ENCODE data around the gene NUDT14. TPM values are rescaled to one million over a fixed set of nuclear protein-coding genes. Genes with fewer than 3 reads are reported as not detected.

The NUDT14 gene
- total RNA-seq, 1 experiment from 2014 or later = 37.0 TPM

DNA sequence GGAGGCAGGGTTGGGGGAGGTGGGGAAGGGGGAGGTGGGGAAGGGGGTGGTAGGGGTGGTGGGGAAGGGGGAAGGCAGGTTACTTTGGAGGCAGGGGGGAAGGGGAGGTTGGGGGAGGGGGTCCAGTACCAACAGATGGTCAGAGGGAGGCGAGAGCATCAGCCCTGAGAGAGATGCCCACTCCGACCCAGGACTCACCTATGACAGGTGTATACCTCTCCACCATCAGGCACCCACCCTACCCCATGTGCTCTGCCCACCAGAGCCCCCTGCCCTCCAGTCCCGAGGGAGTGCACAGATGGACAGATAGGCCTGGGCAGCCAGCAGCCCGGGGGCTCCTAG lies 31.1 kb downstream of the NUDT14 start:
- Histone ChIP-seq H3K4me3 (no peak overlapping the region), H3K36me3 (ENCODE audit: low read depth) (no peaks in the 10 kb centered on the region), H4K20me1 (ENCODE audit: insufficient read depth) (no peaks in the 10 kb centered on the region; the same call in 1 of the 2 replicates), H3K79me2 (ENCODE audit: low read depth) (no peaks in the 10 kb centered on the region), H3K27me3 (ENCODE audit: insufficient read depth, low read depth) (no peaks in the 10 kb centered on the region), H3K9me3 (ENCODE audit: insufficient read depth, low read depth) (no peaks in the 10 kb centered on the region), H2AFZ (no peak overlapping the region), H3K9me2 (ENCODE audit: insufficient read depth) (no peaks in the 10 kb centered on the region), H3F3A (ENCODE audit: insufficient read depth, low read depth) (no peaks in the 10 kb centered on the region), H3K27ac (no peak overlapping the region), H3K4me1 (replicated peaks; ENCODE audit: insufficient read depth) (no peaks in the 10 kb centered on the region), H3K4me2 (no peak overlapping the region)
- TF ChIP-seq, protein P1, sequence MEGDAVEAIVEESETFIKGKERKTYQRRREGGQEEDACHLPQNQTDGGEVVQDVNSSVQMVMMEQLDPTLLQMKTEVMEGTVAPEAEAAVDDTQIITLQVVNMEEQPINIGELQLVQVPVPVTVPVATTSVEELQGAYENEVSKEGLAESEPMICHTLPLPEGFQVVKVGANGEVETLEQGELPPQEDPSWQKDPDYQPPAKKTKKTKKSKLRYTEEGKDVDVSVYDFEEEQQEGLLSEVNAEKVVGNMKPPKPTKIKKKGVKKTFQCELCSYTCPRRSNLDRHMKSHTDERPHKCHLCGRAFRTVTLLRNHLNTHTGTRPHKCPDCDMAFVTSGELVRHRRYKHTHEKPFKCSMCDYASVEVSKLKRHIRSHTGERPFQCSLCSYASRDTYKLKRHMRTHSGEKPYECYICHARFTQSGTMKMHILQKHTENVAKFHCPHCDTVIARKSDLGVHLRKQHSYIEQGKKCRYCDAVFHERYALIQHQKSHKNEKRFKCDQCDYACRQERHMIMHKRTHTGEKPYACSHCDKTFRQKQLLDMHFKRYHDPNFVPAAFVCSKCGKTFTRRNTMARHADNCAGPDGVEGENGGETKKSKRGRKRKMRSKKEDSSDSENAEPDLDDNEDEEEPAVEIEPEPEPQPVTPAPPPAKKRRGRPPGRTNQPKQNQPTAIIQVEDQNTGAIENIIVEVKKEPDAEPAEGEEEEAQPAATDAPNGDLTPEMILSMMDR (conservative IDR thresholded peaks at IDR 0.05) = no peak
- TF ChIP-seq EZH2 (IDR thresholded peaks at IDR 0.05; ENCODE audit: low read depth) = no peak
- BruUV-seq (replicated peaks) = no TSS peak
- no peak for DNase-seq
- POLR2A ChIA-PET (ENCODE audit: unreplicated experiment) = no interaction called here
- intact Hi-C loops (cut with micrococcal nuclease; ENCODE audit: unreplicated experiment) = no loop called here
- CTCF ChIA-PET = no interaction called here

DNA sequence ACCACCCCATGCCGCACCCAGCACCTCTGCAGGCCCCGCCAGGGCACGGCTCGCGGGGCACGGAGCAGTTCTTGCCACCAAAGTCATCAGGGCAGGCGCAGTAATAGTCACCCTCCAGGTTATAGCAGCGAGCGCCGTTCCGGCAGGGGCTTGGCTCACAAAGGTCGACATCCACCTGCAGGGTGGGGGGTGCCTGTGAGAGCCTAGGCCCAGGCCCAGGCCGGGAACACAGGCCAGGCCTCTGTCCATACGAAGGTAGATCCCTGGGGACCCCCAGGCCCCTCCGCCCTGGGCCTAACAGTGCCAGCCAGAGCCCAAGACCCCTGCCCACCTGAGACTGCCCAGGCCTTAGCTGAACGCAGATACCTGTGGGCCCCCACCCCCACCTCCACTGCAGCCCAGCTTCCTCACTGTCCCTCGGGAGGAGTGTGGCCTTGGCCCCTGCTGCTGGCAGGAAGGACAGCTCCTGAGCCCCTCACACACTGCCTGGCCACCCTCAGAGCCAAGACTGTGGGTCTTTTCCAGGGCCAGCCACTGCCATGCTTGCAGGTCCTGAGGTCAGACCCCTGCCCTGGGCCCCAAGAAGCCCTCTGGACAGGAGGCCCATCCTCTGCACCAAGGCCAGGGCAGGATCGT lies 31.8 kb downstream of the NUDT14 start:
- Histone ChIP-seq H3K27me3 (ENCODE audit: insufficient read depth, low read depth) (no peaks in the 10 kb centered on the region), H2AFZ (no peak overlapping the region), H3K9me2 (ENCODE audit: insufficient read depth) (no peaks in the 10 kb centered on the region), H3K36me3 (ENCODE audit: low read depth) (no peaks in the 10 kb centered on the region), H4K20me1 (ENCODE audit: insufficient read depth) (no peaks in the 10 kb centered on the region; the same call in 1 of the 2 replicates), H3K79me2 (ENCODE audit: low read depth) (no peaks in the 10 kb centered on the region), H3K4me3 (no peak overlapping the region), H3K4me1 (replicated peaks; ENCODE audit: insufficient read depth) (no peaks in the 10 kb centered on the region), H3K27ac (no peak overlapping the region), H3K9me3 (ENCODE audit: insufficient read depth, low read depth) (no peaks in the 10 kb centered on the region), H3K4me2 (no peak overlapping the region), H3F3A (ENCODE audit: insufficient read depth, low read depth) (no peaks in the 10 kb centered on the region)
- intact Hi-C loops (cut with micrococcal nuclease; ENCODE audit: unreplicated experiment) = no loop called here
- no peak for DNase-seq
- POLR2A ChIA-PET (ENCODE audit: unreplicated experiment) = no interaction called here
- TF ChIP-seq EZH2 (IDR thresholded peaks at IDR 0.05; ENCODE audit: low read depth) = no peak
- TF ChIP-seq, protein P1 (conservative IDR thresholded peaks at IDR 0.05) = no peak
- CTCF ChIA-PET = no interaction called here
- BruUV-seq (replicated peaks) = no TSS peak

DNA sequence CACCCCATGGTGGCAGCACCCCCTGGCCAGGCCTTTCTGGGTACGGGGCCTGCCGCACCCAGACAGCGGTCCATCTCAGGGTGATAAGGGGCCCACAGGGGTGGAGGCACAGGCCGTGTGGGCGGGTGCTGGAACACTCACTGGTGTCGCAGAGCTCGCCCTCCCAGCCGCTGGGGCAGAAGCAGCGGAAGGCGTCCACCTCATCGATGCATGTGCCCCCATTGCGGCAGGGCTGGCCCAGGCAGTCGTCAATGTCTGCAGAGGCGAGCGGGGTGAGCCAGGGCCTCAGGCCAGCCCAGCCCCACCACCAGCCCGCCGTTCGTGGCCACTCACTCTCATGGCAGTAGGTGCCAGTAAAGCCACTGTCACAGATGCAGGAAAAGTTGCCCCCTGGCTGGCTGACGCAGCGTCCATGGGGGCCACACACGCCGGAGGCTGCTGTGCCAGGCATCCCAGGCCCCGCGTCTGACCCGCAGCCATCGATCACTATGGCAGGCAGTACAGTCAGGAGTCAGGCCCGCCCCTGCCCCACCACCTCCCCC lies 32.4 kb downstream of the NUDT14 start:
- Histone ChIP-seq H3K9me2 (ENCODE audit: insufficient read depth) (no peaks in the 10 kb centered on the region), H3F3A (ENCODE audit: insufficient read depth, low read depth) (no peaks in the 10 kb centered on the region), H3K4me1 (replicated peaks; ENCODE audit: insufficient read depth) (no peaks in the 10 kb centered on the region), H3K79me2 (ENCODE audit: low read depth) (no peaks in the 10 kb centered on the region), H3K9me3 (ENCODE audit: insufficient read depth, low read depth) (no peaks in the 10 kb centered on the region), H3K4me3 (no peak overlapping the region), H3K4me2 (no peak overlapping the region), H3K27me3 (ENCODE audit: insufficient read depth, low read depth) (no peaks in the 10 kb centered on the region), H3K27ac (no peak overlapping the region), H2AFZ (no peak overlapping the region), H3K36me3 (ENCODE audit: low read depth) (no peaks in the 10 kb centered on the region), H4K20me1 (ENCODE audit: insufficient read depth) (no peaks in the 10 kb centered on the region)
- no TSS peak for BruUV-seq (replicated peaks)
- ChIA-PET POLR2A (ENCODE audit: unreplicated experiment) (no interaction called here), CTCF (no interaction called here)
- intact Hi-C loops (cut with micrococcal nuclease; ENCODE audit: unreplicated experiment) = no loop called here
- DNase-seq = no peak
- TF ChIP-seq, protein P1 (conservative IDR thresholded peaks at IDR 0.05) = no peak
- no peak for TF ChIP-seq EZH2 (IDR thresholded peaks at IDR 0.05; ENCODE audit: low read depth)
